Measurements from ENCODE around the gene ATXN7.

ATXN7 gene

GRCh38 chr3:63992516-63993209, 129.0 kb downstream of the ATXN7 start:
- DNase-seq, result no peak

- DNase-seq, result peak; percentile 76
Observed at GRCh38 chr3:63993653-63994079, 130.0 kb downstream of the ATXN7 start.

GRCh38 chr3:63995086-63995485, 131.4 kb downstream of the ATXN7 start:
- DNase-seq, result no peak

- DNase-seq, result no peak
Observed at GRCh38 chr3:63998852-63999754, 135.4 kb downstream of the ATXN7 start.

GRCh38 chr3:64000453-64001055, 136.9 kb downstream of the ATXN7 start:
- no peak for DNase-seq

GRCh38 chr3:64002233-64002632, 138.6 kb downstream of the ATXN7 start:
- DNase-seq, result no peak

DNA sequence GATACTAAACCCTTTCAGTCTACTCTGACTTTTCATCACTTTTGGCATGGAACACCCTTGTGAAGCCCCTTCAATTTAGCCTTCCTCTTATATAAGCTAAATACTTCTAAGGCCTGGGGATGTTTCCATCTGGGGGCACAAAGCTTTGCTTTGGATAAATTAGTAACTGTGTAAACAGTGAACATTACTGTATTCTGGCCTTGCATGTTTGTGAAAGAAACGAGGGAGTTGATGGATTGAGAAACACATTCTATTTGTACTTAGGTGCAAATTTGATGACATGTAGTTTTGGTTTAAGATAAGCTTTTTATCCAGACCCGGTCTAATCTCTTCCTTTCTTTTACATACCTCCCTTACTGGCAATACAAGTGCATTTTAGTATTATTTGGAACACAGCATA, 139.9 kb downstream of the ATXN7 start:
- no peak for DNase-seq

DNA sequence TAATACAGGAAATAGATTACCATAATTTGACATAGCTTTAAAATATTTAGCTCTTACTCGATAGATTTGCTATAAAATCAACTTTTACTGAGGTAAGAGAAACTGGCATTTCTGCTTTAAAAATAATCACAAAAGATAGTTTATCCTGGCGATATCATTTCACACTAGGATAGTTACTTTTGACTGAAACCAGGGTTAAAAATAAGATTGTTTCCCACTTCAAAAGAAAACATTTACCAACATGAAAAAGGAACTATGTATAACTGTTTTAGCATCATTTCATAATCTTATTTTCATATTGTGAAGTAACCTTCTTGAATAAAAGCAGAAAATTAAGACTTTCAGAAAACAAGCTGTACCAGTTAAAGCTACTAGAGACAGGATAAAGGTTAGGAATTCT, 144.3 kb downstream of the ATXN7 start:
- no peak for DNase-seq

DNA sequence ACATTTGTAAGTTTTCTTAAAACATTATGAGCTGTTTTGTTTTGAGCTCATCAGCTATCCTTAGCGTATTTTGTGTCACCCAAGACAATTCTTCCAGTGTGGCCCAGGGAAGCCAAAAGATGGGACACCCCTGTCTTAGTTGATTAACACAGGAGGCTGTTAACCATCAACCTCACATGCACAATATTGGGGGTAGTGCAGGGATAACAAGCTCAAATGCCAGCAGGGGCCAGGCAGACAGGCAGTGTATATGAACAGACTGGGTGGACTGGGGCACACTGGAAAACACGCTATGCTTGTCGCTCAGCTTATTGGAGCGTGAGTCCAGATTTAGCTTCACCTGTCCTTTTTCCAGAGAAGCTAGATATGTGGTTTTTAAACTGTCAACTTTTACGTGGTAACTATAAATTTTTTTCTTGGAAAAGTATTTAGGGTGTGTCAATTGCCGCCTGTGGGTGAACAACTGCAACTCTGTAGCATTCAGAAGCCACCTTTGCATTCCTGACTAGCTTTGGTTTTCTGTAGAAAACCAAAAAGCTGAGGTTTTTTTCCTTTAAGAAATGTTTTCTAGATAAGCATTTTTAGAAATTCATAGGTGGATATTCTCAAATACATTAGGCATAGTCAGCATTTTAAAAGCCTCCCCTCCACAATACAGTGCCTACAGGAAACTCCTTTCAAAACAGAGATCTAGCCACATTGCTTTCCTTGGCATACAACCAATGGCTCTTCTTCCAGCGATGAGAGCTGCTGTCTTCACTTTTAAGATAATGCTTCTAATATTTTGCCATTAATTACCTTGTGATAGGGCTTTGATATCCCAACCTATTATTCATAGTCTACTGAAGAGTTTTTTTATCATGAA, 145.1 kb downstream of the ATXN7 start:
- peak; percentile 32 for DNase-seq

- no peak for DNase-seq
Observed at GRCh38 chr3:64009528-64009927, 145.9 kb downstream of the ATXN7 start.

GRCh38 chr3:64010199-64010598, 146.5 kb downstream of the ATXN7 start:
- no peak for DNase-seq

DNA sequence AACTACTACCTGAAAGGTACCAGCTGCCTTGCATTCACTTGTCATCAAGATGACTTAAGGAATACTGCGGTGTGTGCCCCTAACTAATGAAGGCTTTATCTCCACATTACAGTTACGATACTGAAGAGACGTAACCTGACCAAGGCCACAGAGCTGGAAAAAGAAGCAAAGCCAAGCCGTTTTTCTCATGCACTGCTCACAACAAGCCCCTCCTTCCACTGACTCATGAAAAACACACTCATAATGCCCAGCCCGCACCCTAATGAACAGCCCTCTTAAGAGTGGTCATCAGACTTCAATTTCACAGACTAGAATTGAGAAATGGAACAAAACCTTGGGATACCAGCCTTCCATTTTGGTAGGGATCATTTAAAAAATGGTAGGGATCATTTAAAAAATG, 148.0 kb downstream of the ATXN7 start:
- no peak for DNase-seq

GRCh38 chr3:64016941-64017620, 153.4 kb downstream of the ATXN7 start:
- DNase-seq, result no peak

- DNase-seq, result no peak
Observed at GRCh38 chr3:64019271-64019670, 155.6 kb downstream of the ATXN7 start.

DNA sequence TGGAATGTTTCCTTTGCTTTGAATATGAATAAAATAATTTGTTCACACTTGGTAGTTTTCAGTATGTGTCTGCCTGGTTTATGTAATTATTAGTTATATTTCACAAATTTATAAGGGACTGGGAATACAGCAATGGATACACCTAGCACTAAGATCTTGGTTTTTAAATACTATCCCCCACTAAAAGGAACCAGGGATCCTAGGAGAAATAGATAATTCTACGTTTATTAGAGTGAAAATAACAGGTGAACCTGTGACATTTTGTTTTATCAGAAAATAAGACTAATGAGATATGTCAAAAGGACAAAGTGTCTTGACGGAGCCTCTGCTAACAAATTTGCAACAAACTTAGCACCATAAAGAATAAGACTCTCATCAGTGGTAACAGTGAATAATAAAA, 156.2 kb downstream of the ATXN7 start:
- no peak for DNase-seq

GRCh38 chr3:64021922-64022321, 158.3 kb downstream of the ATXN7 start:
- DNase-seq, result no peak

GRCh38 chr3:64022451-64023186, 159.0 kb downstream of the ATXN7 start:
- DNase-seq, result no peak

- peak; percentile 78 for DNase-seq
Observed at GRCh38 chr3:64023187-64023860, 159.7 kb downstream of the ATXN7 start, which contains the start of gene PSMD6. PSMD6 (minus strand) TSS chr3:64023494; CDS start chr3:64023419, 75 bp downstream.

GRCh38 chr3:64023861-64024223, 160.2 kb downstream of the ATXN7 start:
- DNase-seq, result no peak

- no peak for DNase-seq
Observed at GRCh38 chr3:64026346-64026745, 162.7 kb downstream of the ATXN7 start.

DNA sequence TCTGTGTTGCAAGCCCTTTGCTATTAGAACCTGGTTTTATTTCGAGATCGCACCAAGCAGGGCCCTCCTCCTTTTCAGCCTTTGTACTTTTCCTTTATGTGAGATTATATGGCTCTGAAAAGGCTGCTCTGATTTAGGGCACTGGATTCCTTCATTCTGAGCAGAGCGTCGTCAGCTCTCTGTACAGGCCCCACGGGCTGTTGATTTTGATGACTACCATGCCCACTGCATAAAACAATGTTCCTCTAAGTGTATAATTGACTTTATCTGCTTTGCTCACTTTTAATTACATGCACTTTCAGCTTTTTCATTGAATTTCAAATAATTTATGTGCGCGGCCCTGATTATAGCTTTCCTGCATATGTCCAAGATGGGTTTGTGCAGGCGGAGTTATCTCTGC, 164.0 kb downstream of the ATXN7 start:
- no peak for DNase-seq
